ENCODE measurements around the gene ARHGAP18. TPM values are rescaled to one million over a fixed set of nuclear protein-coding genes. Genes with fewer than 3 reads are reported as not detected.

The ARHGAP18 gene
- total RNA-seq, 1 donor: 14.3 TPM

GRCh38 chr6:129707028-129707427 lies 2.9 kb downstream of the ARHGAP18 start:
- Histone ChIP-seq H3K9me3 (ENCODE audit: low read depth, low read length) (no peaks in the 10 kb centered on the region), H3K4me3 (ENCODE audit: low read length) (no peak overlapping the region), H3K4me1 (ENCODE audit: insufficient read depth, low read length) (peaks cover 45% of the 10 kb centered on the region), H3K27me3 (ENCODE audit: insufficient read depth, low read length) (no peaks in the 10 kb centered on the region)

DNA sequence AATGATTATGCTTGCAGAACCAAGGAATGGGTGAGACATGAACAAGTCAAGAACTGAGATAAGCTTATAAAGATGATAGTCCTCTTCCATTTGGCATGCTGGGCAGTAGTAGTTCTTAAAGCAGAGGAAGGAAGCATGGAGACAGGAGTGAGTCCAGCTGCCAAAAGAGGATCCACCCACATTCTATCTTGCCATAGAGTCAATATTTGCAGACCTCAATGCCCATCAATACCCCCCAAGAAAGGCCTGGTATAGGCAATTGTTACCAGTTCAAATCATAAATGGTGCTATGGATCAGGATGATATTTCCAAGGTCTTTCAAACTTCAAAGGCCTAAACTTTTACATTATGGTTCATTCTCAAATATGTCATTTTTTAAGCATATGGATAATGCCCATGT lies 4.8 kb downstream of the ARHGAP18 start:
- Histone ChIP-seq H3K4me3 (ENCODE audit: low read length) (no peak overlapping the region), H3K27me3 (ENCODE audit: insufficient read depth, low read length) (no peaks in the 10 kb centered on the region), H3K4me1 (ENCODE audit: insufficient read depth, low read length) (peaks cover 48% of the 10 kb centered on the region), H3K9me3 (ENCODE audit: low read depth, low read length) (no peaks in the 10 kb centered on the region)

DNA sequence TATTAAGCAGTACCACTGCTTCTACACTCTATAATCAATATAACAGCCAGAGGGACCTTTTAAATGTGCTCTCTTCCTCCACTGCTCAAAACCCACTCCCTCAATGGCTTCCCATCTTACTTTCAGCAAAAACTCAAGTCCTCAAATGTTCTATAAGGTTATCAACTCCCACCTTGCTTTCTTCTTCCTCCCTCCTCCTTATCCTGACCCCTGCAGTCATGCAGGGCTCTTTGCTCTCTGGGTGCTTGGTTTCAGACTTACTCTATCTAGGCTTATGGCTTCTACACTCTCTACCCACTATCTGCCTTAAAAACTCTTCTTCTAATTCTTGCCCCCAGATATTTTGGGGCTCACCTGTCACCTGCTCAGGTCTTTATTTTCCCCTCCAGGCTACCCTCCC lies 5.3 kb downstream of the ARHGAP18 start:
- Histone ChIP-seq H3K4me3 (ENCODE audit: low read length) (no peak overlapping the region), H3K9me3 (ENCODE audit: low read depth, low read length) (no peaks in the 10 kb centered on the region), H3K27me3 (ENCODE audit: insufficient read depth, low read length) (no peaks in the 10 kb centered on the region), H3K4me1 (ENCODE audit: insufficient read depth, low read length) (peaks cover 47% of the 10 kb centered on the region)

- Histone ChIP-seq H3K27me3 (ENCODE audit: insufficient read depth, low read length) (no peaks in the 10 kb centered on the region), H3K9me3 (ENCODE audit: low read depth, low read length) (no peaks in the 10 kb centered on the region), H3K4me3 (ENCODE audit: low read length) (no peak overlapping the region), H3K4me1 (ENCODE audit: insufficient read depth, low read length) (peaks cover 23% of the 10 kb centered on the region)
Measured at GRCh38 chr6:129701721-129702455, 8.1 kb downstream of the ARHGAP18 start.

DNA sequence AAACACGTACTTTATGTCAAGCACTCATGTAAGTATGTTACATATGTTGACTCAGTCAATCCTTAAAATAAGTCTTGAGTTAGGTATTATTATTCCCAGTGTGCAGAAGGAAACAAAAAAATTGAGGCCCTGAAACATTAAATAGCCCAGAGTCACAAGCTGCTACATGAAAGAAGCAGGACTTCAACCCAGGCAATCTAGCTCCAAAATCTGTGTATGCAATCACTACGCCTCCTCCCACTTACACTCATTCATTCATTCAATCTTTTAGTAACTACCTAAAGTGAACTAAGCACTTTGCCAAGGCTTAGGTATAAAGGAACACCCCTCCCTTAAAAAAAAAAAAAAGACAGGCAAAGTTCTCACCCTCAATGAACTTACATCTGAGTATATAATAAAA lies 9.3 kb downstream of the ARHGAP18 start:
- no peaks in the 10 kb centered on the region for H3K27me3 ChIP-seq (ENCODE audit: insufficient read depth, low read length)
- no peaks in the 10 kb centered on the region for H3K9me3 ChIP-seq (ENCODE audit: low read depth, low read length)
- no peak overlapping the region for H3K4me3 ChIP-seq (ENCODE audit: low read length)
- peaks cover 25% of the 10 kb centered on the region for H3K4me1 ChIP-seq (ENCODE audit: insufficient read depth, low read length)

DNA sequence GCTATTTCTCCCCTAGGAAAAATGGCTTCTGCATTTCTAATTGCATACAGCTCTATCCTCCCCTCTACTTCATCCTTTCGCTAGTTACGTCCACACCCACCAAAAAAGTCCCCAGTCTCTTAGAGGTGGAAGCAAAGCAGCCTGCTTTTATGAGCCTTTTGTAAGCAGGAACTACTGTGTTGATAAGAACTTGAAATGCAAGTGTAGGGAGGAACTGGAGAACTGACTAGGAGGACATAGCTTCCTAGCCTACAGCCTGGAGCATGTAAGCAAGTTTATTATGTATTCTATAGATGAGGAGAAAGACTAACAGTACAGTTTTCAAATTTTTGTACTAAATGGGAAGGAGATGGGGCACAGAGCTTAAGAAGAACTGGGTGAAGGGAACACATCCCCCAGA lies 10.3 kb downstream of the ARHGAP18 start:
- peaks cover 29% of the 10 kb centered on the region for H3K4me1 ChIP-seq (ENCODE audit: insufficient read depth, low read length)
- no peaks in the 10 kb centered on the region for H3K27me3 ChIP-seq (ENCODE audit: insufficient read depth, low read length)
- no peak overlapping the region for H3K4me3 ChIP-seq (ENCODE audit: low read length)
- no peaks in the 10 kb centered on the region for H3K9me3 ChIP-seq (ENCODE audit: low read depth, low read length)

DNA sequence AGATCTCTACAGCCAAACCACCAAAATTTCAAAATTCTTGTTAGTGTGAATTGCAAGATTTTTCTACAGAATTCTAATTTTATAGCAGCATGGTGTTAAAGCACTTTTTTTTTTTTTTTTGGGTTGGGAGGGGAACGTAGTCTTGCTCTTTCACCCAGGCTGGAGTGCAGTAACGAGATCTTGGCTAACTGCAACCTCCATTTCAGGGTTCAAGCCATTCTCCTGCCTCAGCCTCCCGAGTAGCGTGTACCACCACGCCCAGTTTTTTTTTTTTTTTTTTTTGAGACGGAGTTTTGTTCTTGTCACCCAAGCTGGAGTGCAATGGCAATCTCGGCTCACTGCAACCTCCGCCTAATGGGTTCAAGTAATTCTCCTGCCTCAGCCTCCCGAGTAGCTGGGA lies 11.5 kb downstream of the ARHGAP18 start:
- H3K9me3 ChIP-seq (ENCODE audit: low read depth, low read length): no peaks in the 10 kb centered on the region
- no peaks in the 10 kb centered on the region for H3K27me3 ChIP-seq (ENCODE audit: insufficient read depth, low read length)
- H3K4me1 ChIP-seq (ENCODE audit: insufficient read depth, low read length): peaks cover 24% of the 10 kb centered on the region
- no peak overlapping the region for H3K4me3 ChIP-seq (ENCODE audit: low read length)

- H3K27me3 ChIP-seq (ENCODE audit: insufficient read depth, low read length): no peaks in the 10 kb centered on the region
- no peaks in the 10 kb centered on the region for H3K9me3 ChIP-seq (ENCODE audit: low read depth, low read length)
- H3K4me3 ChIP-seq (ENCODE audit: low read length): no peak overlapping the region
- H3K4me1 ChIP-seq (ENCODE audit: insufficient read depth, low read length): peaks cover 19% of the 10 kb centered on the region
Measured at GRCh38 chr6:129697788-129698187, 12.2 kb downstream of the ARHGAP18 start.

GRCh38 chr6:129696843-129697242 lies 13.1 kb downstream of the ARHGAP18 start:
- no peak overlapping the region for H3K4me3 ChIP-seq (ENCODE audit: low read length)
- H3K27me3 ChIP-seq (ENCODE audit: insufficient read depth, low read length): no peaks in the 10 kb centered on the region
- no peaks in the 10 kb centered on the region for H3K9me3 ChIP-seq (ENCODE audit: low read depth, low read length)
- H3K4me1 ChIP-seq (ENCODE audit: insufficient read depth, low read length): peaks cover 22% of the 10 kb centered on the region

- Histone ChIP-seq H3K4me3 (ENCODE audit: low read length) (no peak overlapping the region), H3K27me3 (ENCODE audit: insufficient read depth, low read length) (no peaks in the 10 kb centered on the region)
Measured at GRCh38 chr6:129696028-129696418, 14.0 kb downstream of the ARHGAP18 start.

DNA sequence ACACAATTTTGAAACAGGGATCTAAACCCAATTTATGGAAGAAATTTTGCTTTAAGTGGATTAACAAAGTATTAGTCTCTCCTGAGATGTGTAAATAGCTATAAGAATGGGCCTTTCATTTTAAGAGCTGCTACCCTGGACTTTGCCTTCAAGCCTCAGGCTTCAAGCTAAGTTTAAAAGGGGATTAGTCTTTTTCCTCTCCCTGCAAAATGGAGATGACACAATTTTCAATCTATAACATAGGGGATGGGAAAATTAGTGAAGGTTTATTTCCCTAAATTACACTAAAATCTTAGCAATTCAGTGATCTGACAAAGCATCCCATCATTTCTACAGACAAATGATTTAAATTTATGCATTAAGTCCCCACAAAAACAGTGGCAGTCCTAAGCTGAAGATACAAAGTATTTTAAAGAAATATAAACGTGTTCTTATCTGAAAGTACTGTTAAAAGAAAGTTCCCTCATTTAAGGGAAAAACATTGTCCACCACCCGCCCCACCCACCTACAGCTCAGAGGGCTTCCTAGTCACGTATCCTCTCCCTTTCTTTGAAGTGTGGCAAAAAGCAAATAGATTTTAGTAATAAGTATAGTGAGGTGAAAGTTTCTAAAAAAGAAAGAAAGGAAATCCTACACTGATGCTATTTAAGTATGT lies 14.5 kb downstream of the ARHGAP18 start:
- Histone ChIP-seq H3K4me1 (ENCODE audit: insufficient read depth, low read length) (peaks cover 22% of the 10 kb centered on the region), H3K4me3 (ENCODE audit: low read length) (no peak overlapping the region), H3K27me3 (ENCODE audit: insufficient read depth, low read length) (no peaks in the 10 kb centered on the region), H3K9me3 (ENCODE audit: low read depth, low read length) (no peaks in the 10 kb centered on the region)

More at GRCh38 chr6:129696028-129696418, 14.0 kb downstream of the ARHGAP18 start:
- no peaks in the 10 kb centered on the region for H3K9me3 ChIP-seq (ENCODE audit: low read depth, low read length)
- H3K4me1 ChIP-seq (ENCODE audit: insufficient read depth, low read length): peaks cover 22% of the 10 kb centered on the region

DNA sequence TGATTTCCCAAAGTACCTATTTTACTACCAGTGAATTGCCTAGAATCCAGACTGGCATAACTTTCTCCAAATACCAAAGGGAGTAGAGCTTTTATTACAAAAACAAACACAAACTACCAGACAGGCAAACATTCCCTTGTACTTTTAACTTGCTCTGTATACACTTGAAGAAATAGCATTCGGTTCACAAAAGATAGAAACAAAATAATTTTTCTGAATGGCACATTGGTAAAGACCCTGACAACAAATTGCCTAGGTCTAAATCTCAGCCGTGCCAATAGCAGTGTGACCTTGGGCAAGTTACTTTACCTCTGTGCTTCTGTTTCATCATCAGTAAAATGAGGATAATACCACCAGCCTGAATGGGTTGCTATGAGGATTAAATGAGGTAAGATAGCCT lies 15.9 kb downstream of the ARHGAP18 start:
- no peaks in the 10 kb centered on the region for H3K27me3 ChIP-seq (ENCODE audit: insufficient read depth, low read length)
- no peak overlapping the region for H3K4me3 ChIP-seq (ENCODE audit: low read length)
- peaks cover 29% of the 10 kb centered on the region for H3K4me1 ChIP-seq (ENCODE audit: insufficient read depth, low read length)
- H3K9me3 ChIP-seq (ENCODE audit: low read depth, low read length): no peaks in the 10 kb centered on the region

DNA sequence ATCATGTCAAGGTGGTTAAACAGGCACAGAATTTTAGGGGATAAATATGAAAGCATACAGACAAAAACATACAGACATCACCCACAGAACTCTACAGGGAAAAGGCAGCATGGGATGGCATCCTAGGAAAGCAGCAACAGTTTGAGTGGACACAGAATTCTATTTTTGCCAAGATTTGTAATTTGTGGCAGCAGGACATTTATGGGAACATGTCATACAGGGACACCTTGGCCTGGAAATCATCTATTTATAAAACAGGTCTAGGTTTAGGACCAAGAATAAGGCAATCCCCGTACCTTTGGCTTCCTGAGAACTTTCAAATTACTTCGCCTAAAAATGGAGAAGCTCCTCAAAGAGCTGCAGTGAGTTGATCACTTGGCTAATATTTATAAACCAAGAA lies 17.5 kb downstream of the ARHGAP18 start:
- Histone ChIP-seq H3K4me3 (ENCODE audit: low read length) (no peak overlapping the region), H3K27me3 (ENCODE audit: insufficient read depth, low read length) (no peaks in the 10 kb centered on the region), H3K4me1 (ENCODE audit: insufficient read depth, low read length) (peaks cover 42% of the 10 kb centered on the region), H3K9me3 (ENCODE audit: low read depth, low read length) (no peaks in the 10 kb centered on the region)

- H3K4me3 ChIP-seq (ENCODE audit: low read length): no peak overlapping the region
- H3K27me3 ChIP-seq (ENCODE audit: insufficient read depth, low read length): no peaks in the 10 kb centered on the region
- no peaks in the 10 kb centered on the region for H3K9me3 ChIP-seq (ENCODE audit: low read depth, low read length)
- peaks cover 50% of the 10 kb centered on the region for H3K4me1 ChIP-seq (ENCODE audit: insufficient read depth, low read length)
Measured at GRCh38 chr6:129691709-129692108, 18.3 kb downstream of the ARHGAP18 start.

DNA sequence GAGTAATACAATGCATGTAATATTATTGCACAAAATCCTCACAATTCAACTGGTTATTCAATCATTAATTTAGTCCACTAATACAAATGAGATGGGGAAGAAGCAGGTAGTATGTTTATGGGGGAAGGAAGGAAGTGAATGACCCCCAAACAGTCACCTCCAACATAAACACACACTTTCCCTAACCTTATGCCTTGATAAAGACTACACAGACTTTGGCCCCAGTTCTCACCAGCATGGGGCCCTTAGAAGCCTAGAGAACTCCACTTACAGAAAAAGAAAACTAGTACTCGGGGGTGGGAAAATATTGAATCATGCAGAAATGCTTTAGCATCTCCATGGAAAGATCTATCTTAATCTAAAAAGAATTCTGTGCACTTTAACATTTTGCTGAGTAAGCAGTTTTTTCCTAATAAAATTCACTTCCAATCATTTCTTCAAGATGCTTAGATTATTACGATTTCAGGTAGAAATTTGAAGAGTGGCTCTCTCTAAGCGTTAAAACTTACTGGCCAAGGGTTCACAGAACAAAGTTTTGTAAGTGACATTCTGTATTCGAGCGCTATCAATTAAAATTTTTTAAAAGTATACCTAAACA lies 18.8 kb downstream of the ARHGAP18 start:
- peaks cover 55% of the 10 kb centered on the region for H3K4me1 ChIP-seq (ENCODE audit: insufficient read depth, low read length)

More for the DNA sequence above, 18.8 kb downstream of the ARHGAP18 start:
- Histone ChIP-seq H3K9me3 (ENCODE audit: low read depth, low read length) (no peaks in the 10 kb centered on the region), H3K4me3 (ENCODE audit: low read length) (no peak overlapping the region), H3K27me3 (ENCODE audit: insufficient read depth, low read length) (no peaks in the 10 kb centered on the region)

All from mononuclear cell (primary cell).